GM10266 (cell line): ENCODE data around the gene IL18R1.

Source experiments
- DNase-seq: peaks from one replicate; pipeline ENCODE4 v3.0.0; 2012; ENCODE audit errors: extremely low spot score
- TF ChIP-seq, protein P1 (sequence below): IDR thresholded peaks from 2 replicates; pipeline ENCODE4 v1.5.1; 2012; ENCODE audit warnings: mild to moderate bottlenecking, low read depth; ENCODE audit not compliant: control insufficient read depth, insufficient read depth; ENCODE audit errors: missing control alignments

IL18R1 gene

DNA sequence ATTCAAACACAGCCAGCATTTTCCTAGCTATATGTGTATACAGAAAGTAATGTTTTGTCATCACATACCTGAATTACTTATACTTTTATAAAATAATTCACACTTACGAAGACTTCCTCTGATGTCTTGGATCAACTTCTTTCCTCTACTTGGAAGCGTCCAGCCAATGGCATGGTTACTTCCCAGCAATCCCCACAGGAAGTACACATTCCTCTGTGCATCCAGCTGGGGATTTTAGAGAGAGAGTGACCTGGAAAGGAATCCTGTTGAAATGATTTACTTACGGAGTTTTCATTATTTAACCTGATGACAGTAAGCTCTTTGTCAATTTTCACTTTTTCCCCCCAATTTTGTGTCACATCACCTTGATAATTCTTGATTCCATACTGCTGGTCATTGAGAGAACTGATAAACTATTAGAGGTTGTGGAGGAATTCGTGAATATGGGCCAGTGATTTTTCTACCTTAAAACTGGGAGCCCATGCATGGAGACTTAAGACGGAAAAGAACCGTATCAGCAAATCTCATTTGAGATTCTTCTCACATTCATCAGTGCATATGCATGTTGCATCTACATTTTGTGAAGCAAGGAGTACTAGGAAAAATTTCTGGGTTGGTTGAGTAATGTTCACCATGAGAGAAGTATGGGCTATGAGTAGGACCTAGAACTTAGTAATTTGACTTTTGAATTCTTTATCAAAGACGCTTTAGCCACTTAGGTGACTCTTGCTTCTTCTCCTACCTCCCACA is 9.0 kb upstream of the IL18R1 start:
- DNase-seq, result no peak
- TF ChIP-seq, protein P1, sequence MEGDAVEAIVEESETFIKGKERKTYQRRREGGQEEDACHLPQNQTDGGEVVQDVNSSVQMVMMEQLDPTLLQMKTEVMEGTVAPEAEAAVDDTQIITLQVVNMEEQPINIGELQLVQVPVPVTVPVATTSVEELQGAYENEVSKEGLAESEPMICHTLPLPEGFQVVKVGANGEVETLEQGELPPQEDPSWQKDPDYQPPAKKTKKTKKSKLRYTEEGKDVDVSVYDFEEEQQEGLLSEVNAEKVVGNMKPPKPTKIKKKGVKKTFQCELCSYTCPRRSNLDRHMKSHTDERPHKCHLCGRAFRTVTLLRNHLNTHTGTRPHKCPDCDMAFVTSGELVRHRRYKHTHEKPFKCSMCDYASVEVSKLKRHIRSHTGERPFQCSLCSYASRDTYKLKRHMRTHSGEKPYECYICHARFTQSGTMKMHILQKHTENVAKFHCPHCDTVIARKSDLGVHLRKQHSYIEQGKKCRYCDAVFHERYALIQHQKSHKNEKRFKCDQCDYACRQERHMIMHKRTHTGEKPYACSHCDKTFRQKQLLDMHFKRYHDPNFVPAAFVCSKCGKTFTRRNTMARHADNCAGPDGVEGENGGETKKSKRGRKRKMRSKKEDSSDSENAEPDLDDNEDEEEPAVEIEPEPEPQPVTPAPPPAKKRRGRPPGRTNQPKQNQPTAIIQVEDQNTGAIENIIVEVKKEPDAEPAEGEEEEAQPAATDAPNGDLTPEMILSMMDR, result no peak

DNA sequence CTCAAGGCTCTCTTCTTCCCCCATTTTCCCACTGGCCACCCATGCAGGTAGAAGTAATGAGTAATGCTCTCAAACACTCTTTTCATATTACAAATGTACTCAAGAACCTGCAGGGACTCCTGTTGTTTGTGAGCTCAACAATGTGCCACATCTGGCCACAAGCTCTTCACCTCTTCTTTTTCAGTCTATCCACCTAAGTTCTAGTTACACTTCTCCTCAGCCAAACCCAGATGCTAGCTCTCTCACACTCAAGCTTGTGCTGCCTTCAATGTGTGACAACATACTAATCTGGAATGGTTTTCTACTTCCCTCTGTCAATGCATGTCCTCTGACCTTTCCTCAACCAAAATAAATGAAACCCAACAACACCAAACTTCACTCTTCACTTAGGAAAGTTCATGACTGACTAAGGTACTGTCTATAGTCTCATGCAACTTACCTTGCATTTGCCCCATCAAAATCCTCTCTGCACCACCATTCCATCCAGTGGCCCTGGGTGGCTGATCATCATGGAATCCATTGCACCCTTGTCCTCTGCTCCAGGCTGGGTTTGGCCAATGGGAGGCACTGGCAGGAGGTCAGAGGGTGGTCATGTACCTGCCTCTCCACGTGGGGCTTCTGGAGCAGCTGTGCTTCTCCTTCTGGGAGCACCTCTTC is 5.3 kb upstream of the IL18R1 start:
- DNase-seq, result no peak
- TF ChIP-seq, protein P1, result no peak

DNA sequence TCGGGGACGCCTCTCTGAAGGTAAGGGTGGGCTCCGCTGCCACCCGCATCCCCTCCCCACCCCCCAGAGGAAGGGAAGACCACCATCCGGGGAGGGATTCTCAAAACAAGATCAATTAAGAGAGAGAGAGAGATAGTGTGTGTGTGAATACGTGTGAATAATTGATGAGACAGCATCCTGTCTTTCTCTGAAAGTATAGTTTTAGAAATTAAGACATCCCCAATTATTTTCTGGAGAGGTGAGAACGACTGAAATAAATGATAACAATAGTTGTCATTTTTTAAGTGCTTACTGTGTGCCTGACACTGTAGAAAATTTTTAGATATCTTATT is 751 bp downstream of the IL18R1 start:
- DNase-seq, result no peak
- TF ChIP-seq, protein P1, result no peak

DNA sequence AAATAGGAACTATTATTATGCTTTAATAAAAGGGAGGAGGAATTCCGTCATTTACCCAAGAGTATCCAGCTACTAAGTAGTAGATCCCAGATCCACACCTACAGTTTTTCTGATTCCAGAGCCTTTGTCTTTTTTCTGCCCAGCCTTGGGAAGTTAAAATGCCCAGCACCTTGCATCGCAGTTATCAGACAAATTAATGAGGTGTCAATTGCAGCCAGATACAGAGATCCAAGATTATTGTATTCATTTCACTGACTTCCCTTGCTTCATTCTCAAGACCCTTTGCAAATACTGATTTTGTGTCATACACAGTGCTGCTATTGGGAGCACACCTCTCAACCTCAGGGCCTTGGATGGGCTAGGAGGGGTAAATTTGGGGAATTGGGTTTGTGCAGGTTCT is 1.1 kb downstream of the IL18R1 start:
- no peak for DNase-seq
- TF ChIP-seq, protein P1, result no peak

DNA sequence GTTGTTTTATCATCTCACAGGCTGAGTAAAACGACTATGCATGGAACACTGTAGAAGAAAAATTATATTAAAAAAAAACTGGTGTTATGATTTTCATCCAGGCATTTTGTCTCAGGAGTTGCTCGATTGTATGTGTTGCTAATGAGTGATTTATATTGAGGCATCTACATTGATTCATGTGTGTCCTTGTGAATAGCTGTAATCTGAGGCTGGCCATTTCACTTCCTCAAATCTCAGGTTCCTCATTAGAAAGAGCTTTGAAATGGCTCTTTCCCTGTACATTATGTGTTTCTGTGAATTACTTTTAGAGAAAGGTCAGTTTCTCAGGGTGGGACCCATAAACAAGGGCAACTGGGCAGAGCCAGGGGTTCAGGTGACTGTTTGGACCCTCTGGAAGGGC is 2.3 kb downstream of the IL18R1 start:
- DNase-seq, result peak; percentile 49
- TF ChIP-seq, protein P1, result no peak

DNA sequence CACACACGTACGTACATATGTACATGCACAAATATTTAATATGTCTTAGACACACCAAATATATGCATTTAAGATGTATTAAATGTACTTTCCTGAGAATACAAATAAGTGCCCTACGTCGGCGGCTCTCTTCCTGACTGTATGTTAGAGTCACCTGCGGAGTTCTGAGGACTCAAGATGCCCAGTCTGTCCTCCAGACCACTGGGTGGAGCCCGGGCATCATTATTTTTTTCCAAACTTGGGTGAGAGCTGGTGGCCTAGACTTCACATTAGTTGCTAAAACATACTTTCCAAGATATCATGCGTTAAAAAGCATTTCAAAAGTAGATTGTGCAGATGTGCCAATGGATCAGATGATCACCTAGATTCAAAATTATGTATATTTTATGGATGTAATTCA is 2.9 kb downstream of the IL18R1 start:
- TF ChIP-seq, protein P1, result no peak
- no peak for DNase-seq

DNA sequence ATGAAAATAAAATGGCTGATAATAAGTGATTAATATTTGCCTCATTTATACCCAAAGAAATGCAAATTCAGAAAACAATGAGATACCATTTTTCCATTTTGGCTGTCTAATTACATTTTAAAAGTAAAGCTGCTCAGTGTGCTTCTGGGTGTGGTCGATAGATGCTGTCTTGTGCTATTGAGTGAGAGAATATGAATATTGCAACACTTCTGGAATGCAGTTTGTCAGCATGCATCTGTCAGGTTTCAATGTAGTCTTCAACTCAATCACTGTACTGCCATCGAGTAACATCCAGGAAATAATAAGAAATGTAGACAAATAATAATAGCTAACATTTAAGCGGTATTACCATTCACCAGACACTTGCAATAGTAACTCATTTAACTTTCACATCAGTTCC is 3.9 kb downstream of the IL18R1 start:
- DNase-seq, result no peak

More for the DNA sequence above, 3.9 kb downstream of the IL18R1 start:
- TF ChIP-seq, protein P1, result no peak
